GM12878 (cell line): ENCODE data around the gene PROB1. TPM values are rescaled to one million over a fixed set of nuclear protein-coding genes. Genes with fewer than 3 reads are reported as not detected.

Experiments
- ATAC-seq: fragments of 200-7000 bp; cut with Tn5 transposase; 3 replicates; pipeline ENCODE4 v1.9.1; 2020; ENCODE audit warnings: mild to moderate bottlenecking, moderate library complexity
- BruUV-seq: library from RNA; stranded (reverse); fragments of 400-500 nt; replicated peaks from 2 replicates; lab custom pipeline; 2021; lab: Mats Ljungman, UMichigan
- CTCF ChIA-PET: fragments of 300-600 bp; sonication (Branson Sonifier 250); formaldehyde crosslinking; extraction: SDS; loops from one replicate; lab custom pipeline; 2021; ENCODE audit warnings: inconsistent platforms; lab: Yijun Ruan, JAX
- POLR2A ChIA-PET: fragments of 350-600 bp; formaldehyde crosslinking; extraction: SDS; loops from one replicate; lab custom pipeline; 2021; ENCODE audit warnings: inconsistent platforms; lab: Charles Lee
- RAD21 ChIA-PET: fragments of 300-600 bp; sonication (Branson Sonifier 250); formaldehyde crosslinking; loops from one replicate; lab custom pipeline; 2023; ENCODE audit warnings: antibody characterized with exemption; ENCODE audit not compliant: unreplicated experiment; lab: Charles Lee
- SMC1A ChIA-PET: fragments of 300-600 bp; sonication (Branson Sonifier 250); formaldehyde crosslinking; loops from one replicate; lab custom pipeline; 2023; ENCODE audit not compliant: unreplicated experiment, uncharacterized antibody; lab: Charles Lee
- DNase-seq: peaks from one replicate; pipeline ENCODE4 v3.0.0-alpha.2; 2011; ENCODE audit warnings: low read depth, low spot score
- FAIRE-seq: peaks from 3 replicates; lab custom pipeline; 2011; peaks lifted over from hg19 to GRCh38; lab: Jason Lieb, UNC
- H2AFZ ChIP-seq: 2 replicates; pipeline ENCODE4 v1.6.0; 2011; ENCODE audit warnings: low read depth, low read length, control low read depth; ENCODE audit not compliant: control insufficient read depth
- H3K27ac ChIP-seq: 2 replicates; pipeline ENCODE4 v1.5.1; 2011; ENCODE audit warnings: control low read depth; ENCODE audit not compliant: control insufficient read depth, insufficient read depth
- H3K27me3 ChIP-seq, 2 experiments: replicated peaks in 1 of 2; 2 replicates each; pipeline versions ENCODE4 v1.6.0 to v1.6.1; 2011; ENCODE audit warnings: low read length in 1 of 2; ENCODE audit not compliant: control insufficient read depth in 2 of 2, insufficient read depth in 2 of 2
- H3K36me3 ChIP-seq, 2 experiments: 2 replicates each; pipeline ENCODE4 v1.5.1; 2011; ENCODE audit warnings: low read length in 1 of 2; ENCODE audit not compliant: control insufficient read depth in 2 of 2, insufficient read depth in 2 of 2
- H3K4me1 ChIP-seq: 2 replicates; pipeline ENCODE4 v1.6.1; 2011; ENCODE audit warnings: mild to moderate bottlenecking, low read length, moderate library complexity, mixed read lengths; ENCODE audit not compliant: control insufficient read depth, insufficient read depth
- H3K4me2 ChIP-seq: 2 replicates; pipeline ENCODE4 v1.6.0; 2011; ENCODE audit warnings: control low read depth; ENCODE audit not compliant: control insufficient read depth, insufficient read depth
- H3K4me3 ChIP-seq: fragments of 200-600 bp; sonication (generic); 2 replicates; pipeline ENCODE4 v1.5.1; 2016
- H3K79me2 ChIP-seq: 2 replicates; pipeline ENCODE4 v1.6.0; 2011; ENCODE audit warnings: low read length; ENCODE audit not compliant: control insufficient read depth, insufficient read depth
- H3K9ac ChIP-seq: 2 replicates; pipeline ENCODE4 v1.8.0; 2011; ENCODE audit warnings: low read length, control low read depth, mixed read lengths; ENCODE audit not compliant: control insufficient read depth, insufficient read depth
- H3K9me3 ChIP-seq: replicated peaks from 3 replicates; pipeline ENCODE4 v1.5.1; 2011; ENCODE audit warnings: mild to moderate bottlenecking, low read length; ENCODE audit not compliant: control insufficient read depth, insufficient read depth
- H4K20me1 ChIP-seq: 2 replicates; pipeline ENCODE4 v1.6.0; 2011; ENCODE audit not compliant: control insufficient read depth, insufficient read depth
- SMARCA5 ChIP-seq: fragments of 450-650 bp; IDR thresholded peaks from 2 replicates; pipeline ENCODE4 v1.6.1; 2017; ENCODE audit warnings: mild to moderate bottlenecking
- WGBS: methylation state at CpG from one replicate; pipeline ENCODE4 v1.1.6; 2016; ENCODE audit warnings: low lambda C conversion rate; ENCODE audit not compliant: insufficient replicate concordance, insufficient coverage; ENCODE audit errors: missing lambda C conversion rate; 5-methylcytosine and 5-hydroxymethylcytosine counted together
- in situ Hi-C: fragments of 300-500 bp; cut with MboI; formaldehyde crosslinking; loops from 9 replicates; pipeline ENCODE4 v1.14.3; 2018; ENCODE audit warnings: mixed read lengths
- intact Hi-C: fragments of 100-400 bp; cut with micrococcal nuclease; formaldehyde crosslinking; loops from one replicate; pipeline ENCODE4 v1.14.2; 2022; ENCODE audit not compliant: unreplicated experiment
- polyA plus RNA-seq, 11 experiments: library from polyadenylated mRNA; depleted of rRNA in 4 of 11; unstranded in 6 of 11; stranded (reverse) in 5 of 11; fragments of >200 nt; fragmentation: Nextera tagmentation in 4 of 11; fragmentation: Illumina TruSeq in 1 of 11; extraction: Ambion mirVana in 4 of 11; extraction: Trizol in 1 of 11; gene quantifications; 1 replicate in 1 of 11; 2 replicates in 10 of 11; pipeline versions ENCODE4 v1.2.1 to v1.2.3, GENCODE V29; 2011 to 2016; ENCODE audit warnings: inconsistent platforms in 2 of 11, missing spikeins in 2 of 11, low read depth in 1 of 11
- total RNA-seq, 4 experiments: library from RNA; depleted of rRNA in 3 of 4; stranded (reverse); fragments of >200 nt in 3 of 4; fragmentation: Illumina TruSeq in 1 of 4; extraction: Trizol in 1 of 4; gene quantifications; 2 replicates each; pipeline versions ENCODE4 v1.2.1 to v1.2.3, GENCODE V29; 2013 to 2021
- TF ChIP-seq, protein P1 (sequence below): fragments of 450-650 bp; IDR thresholded peaks from 2 replicates; pipeline ENCODE4 v1.6.1; 2016; ENCODE audit warnings: mild to moderate bottlenecking

The PROB1 gene
- total and polyA plus RNA-seq, 10 of the 15 experiments (the other 5 are each of a cell fraction or from before 2014, with no cell fraction given), result 0.14 to 8.1 (median 2.9) TPM

DNA sequence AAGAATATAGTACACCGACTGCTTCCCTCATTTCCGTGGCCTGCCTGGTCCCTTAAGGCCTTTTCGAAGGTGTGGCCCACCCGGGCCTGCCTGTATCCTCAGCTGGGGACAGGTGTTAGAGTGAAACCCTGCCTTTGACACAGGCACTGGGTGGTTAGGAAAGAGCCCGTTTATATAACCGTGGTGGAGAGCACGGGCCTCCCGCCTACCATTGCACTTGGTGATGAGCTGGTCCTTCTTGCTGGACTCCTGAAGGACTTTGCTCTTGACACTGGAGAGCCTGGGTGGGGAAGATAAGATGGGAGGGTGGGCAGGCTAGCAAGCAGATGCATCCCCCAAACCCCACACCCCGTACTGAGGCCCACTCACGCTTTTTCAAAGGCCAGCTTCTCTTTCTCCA, 6.6 kb upstream of the PROB1 start:
- no peaks in the 10 kb centered on the region for H3K27me3 ChIP-seq
- ChIA-PET SMC1A (interaction anchor here (0.7 to 5.0 kb wide), 4 partner anchors 11 to 19 kb away, joined by 3 to 19 read pairs (median 16); partner anchors contain the start of gene MZB1), POLR2A (interaction anchor here (0.5 to 7.0 kb wide), 4 partner anchors 10 to 127 kb away, joined by 3 to 74 read pairs (median 12); partner anchors contain the start of genes DNAJC18 and MZB1), CTCF (interaction anchor here (1.0 to 3.5 kb wide), 6 partner anchors 11 to 151 kb away, joined by 3 to 26 read pairs (median 4); partner anchors contain the start of gene MZB1), RAD21 (interaction anchor here (0.5 to 3.1 kb wide), 4 partner anchors 11 to 203 kb away, joined by 3 to 17 read pairs (median 8); partner anchors contain the start of genes MZB1 and SIL1)
- peaks cover 0 to 2% of the 10 kb centered on the region in 2 experiments; a peak in 1 of 4 replicates for H3K36me3 ChIP-seq
- WGBS, result 87% methylated on average over 10 of the region's 10 CpGs
- in situ Hi-C loops, result no loop called here
- no peak for TF ChIP-seq SMARCA5
- TF ChIP-seq, protein P1, sequence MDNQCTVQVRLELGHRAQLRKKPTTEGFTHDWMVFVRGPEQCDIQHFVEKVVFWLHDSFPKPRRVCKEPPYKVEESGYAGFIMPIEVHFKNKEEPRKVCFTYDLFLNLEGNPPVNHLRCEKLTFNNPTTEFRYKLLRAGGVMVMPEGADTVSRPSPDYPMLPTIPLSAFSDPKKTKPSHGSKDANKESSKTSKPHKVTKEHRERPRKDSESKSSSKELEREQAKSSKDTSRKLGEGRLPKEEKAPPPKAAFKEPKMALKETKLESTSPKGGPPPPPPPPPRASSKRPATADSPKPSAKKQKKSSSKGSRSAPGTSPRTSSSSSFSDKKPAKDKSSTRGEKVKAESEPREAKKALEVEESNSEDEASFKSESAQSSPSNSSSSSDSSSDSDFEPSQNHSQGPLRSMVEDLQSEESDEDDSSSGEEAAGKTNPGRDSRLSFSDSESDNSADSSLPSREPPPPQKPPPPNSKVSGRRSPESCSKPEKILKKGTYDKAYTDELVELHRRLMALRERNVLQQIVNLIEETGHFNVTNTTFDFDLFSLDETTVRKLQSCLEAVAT, result peak; percentile 66
- peaks cover 29% of the 10 kb centered on the region for H3K4me1 ChIP-seq
- DNase-seq, result no peak
- FAIRE-seq, result no peak
- H2AFZ ChIP-seq, result no peak overlapping the region
- no peak for ATAC-seq
- no TSS peak for BruUV-seq
- H3K9me3 ChIP-seq, result no peaks in the 10 kb centered on the region; the same call in 2 of the 3 replicates
- H3K9ac ChIP-seq, result no peak overlapping the region
- intact Hi-C loops, result no loop called here
- no peak overlapping the region for H3K4me3 ChIP-seq
- no peak overlapping the region for H3K4me2 ChIP-seq
- H3K27ac ChIP-seq, result no peak overlapping the region
- H3K79me2 ChIP-seq, result peaks cover 3% of the 10 kb centered on the region
- no peaks in the 10 kb centered on the region for H4K20me1 ChIP-seq
